HTR-8/SVneo (cell line): ENCODE data around the gene TMTC2.
"Not testable (repeated sequence)": the region's sequence is repeated elsewhere in the genome, so short reads cannot be mapped to it uniquely, and the experiment has no call there.

Source experiments
- DNase-seq: peaks from one replicate; pipeline ENCODE4 v3.0.0; 2011; ENCODE audit warnings: low spot score, mixed read lengths; ENCODE audit not compliant: insufficient read length
- FAIRE-seq: peaks from 2 replicates; lab custom pipeline; 2011; peaks lifted over from hg19 to GRCh38; lab: Jason Lieb, UNC

Gene TMTC2

GRCh38 chr12:82781309-82781997, 94.7 kb downstream of the TMTC2 start:
- no peak for FAIRE-seq
- no peak for DNase-seq

DNA sequence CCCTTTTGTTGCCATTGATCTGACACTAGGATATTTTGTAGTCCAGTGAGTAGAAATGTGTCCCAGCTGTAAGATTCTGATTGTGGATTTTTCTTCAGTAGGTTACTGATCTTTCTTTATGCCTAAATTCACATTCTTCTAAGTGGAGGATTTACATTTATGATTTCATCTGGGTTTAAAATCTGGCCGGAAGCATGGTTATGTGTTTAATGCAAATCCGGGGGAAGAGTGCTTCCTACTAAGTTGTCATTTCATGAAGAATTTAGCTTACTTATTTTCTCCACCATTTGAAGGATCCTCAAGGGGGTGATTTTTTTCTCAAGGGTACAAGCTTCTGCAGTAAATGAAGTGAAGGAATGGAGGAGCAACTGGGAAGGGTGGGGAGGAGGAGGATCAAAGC, 96.7 kb downstream of the TMTC2 start:
- FAIRE-seq (no peak), DNase-seq (no peak)

- FAIRE-seq (no peak), DNase-seq (no peak)
These were observed 100.3 kb downstream of the TMTC2 start for GRCh38 chr12:82787016-82787415.

GRCh38 chr12:82788594-82788993, 101.9 kb downstream of the TMTC2 start:
- no peak for FAIRE-seq
- DNase-seq, result no peak

- DNase-seq (no peak), FAIRE-seq (no peak)
These were observed 103.0 kb downstream of the TMTC2 start for GRCh38 chr12:82789674-82790073.

GRCh38 chr12:82793751-82794281, 107.1 kb downstream of the TMTC2 start:
- FAIRE-seq (no peak), DNase-seq (no peak)

- FAIRE-seq, result no peak
- no peak for DNase-seq
These were observed 110.8 kb downstream of the TMTC2 start for GRCh38 chr12:82797480-82797879.

GRCh38 chr12:82800185-82800584, 113.5 kb downstream of the TMTC2 start:
- FAIRE-seq (no peak), DNase-seq (no peak)

GRCh38 chr12:82801951-82802610, 115.4 kb downstream of the TMTC2 start:
- FAIRE-seq (no peak), DNase-seq (no peak)

DNA sequence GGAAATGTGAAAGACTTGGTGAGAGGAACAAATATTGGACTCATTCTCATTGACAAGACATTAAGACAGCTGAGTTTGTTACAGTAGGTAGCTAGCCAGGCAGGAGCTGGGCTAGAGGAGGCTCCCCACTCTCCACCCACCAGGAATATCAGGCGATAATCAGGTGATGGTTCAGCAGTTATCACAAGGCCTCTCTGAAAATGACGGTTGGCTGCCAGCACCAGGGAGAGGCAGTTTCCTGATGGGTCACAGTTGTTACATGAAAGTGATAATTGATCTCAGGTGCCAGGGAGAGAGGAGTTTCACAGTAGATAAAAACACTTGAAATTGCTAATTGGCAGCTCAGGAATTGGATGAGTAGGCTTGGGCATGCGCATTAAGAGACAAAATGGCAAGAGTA, 116.5 kb downstream of the TMTC2 start:
- no peak for DNase-seq
- no peak for FAIRE-seq

DNA sequence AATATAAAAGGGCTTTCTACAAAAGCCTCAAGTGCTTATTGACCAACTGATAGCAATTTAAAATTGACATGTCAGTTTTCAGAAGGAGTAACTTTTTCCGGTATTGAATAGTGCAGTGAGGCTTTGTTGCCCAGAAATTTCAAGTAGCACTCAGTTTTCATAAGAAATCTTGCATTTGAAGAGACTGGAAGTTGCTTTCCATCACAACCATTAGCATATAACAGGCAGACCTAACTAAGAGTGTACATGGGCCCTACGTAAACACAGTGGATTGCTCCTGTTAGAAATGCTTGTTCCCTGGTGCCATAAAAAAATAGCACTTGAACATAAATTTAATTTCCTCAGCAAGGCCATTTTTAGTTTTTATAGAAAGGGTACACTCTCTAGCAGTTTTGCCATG, 117.9 kb downstream of the TMTC2 start:
- FAIRE-seq, result no peak

DNA sequence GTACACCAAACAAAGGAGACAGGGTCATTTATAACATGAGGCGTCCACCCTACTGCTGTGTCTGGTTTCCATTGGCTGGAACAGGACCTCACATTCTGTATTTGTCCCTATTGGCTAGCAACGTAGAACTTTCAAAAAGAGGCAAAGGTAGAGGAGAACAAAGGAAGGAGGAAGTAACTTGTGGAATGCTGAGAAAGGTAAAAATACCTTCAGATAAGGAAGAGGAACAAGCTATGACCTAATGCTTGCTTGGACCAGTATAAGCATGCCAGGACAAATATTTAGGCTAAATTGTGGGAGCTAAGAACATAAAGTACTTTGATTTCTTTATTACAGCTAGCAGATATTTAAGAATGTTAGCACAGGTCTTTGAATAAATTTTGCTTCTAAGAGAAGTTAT, 118.3 kb downstream of the TMTC2 start:
- not testable (repeated sequence) for DNase-seq, FAIRE-seq

More for the DNA sequence above, 117.9 kb downstream of the TMTC2 start:
- no peak for DNase-seq

DNA sequence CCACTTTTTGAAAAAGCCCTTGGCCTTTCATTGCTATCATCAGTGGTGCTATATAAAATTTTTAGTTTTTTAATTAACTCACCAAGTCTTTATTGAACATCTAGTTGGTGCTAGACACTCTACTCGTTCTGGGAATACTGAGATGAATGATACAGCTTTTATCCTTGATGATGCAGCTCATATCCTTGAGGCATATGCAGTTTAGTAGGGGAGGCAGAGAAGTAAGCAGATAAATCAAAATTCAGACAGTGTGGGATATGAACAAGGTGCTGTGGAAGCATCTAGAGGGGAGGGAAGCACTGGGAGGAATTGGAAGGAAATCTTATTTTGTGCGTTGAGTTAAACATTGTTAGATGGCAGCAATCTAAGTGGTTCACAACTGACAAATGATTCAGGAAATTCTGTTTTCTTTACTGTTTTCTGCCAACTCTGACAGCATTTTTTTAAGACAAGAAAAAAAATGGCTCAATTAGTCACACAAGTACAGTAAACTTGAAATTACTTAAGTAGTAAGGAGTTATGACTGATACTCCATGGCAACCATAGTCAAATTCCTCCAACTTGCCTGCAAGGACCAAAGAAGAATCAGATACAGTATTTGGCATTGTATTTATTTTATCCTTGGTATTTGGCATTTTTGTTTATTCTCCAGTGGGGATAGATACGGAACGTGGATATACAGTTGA, 119.2 kb downstream of the TMTC2 start:
- no peak for DNase-seq
- no peak for FAIRE-seq

DNA sequence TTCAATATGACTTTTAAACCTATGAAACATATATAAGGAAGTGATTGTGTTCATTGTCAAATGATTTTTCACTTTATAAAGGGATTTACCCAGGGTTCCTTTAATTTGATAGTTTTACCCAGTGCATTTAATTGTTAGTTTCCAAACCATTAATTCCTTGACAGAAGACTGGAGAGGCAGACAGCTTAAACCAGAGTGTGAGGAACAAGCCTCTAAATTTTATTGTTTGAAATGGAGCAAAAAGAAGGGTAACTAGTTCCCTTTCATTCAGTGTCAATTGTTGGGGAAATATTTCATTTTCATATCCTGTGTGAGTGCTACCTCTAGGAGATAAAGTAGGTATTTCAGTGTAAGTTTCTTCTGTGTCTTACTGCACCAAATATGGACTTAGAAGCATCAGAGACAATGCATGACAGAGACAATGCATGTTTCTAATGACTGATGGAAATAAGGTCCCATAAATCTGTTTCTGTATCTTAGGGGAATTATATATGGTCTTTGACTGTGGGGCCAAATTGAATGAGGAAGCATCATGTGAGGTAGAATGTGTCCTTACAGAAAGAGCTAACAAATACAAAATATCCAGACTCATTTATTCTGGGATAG, 120.5 kb downstream of the TMTC2 start:
- FAIRE-seq, result no peak
- DNase-seq, result no peak

GRCh38 chr12:82810568-82810967, 123.9 kb downstream of the TMTC2 start:
- no peak for FAIRE-seq
- DNase-seq, result no peak

DNA sequence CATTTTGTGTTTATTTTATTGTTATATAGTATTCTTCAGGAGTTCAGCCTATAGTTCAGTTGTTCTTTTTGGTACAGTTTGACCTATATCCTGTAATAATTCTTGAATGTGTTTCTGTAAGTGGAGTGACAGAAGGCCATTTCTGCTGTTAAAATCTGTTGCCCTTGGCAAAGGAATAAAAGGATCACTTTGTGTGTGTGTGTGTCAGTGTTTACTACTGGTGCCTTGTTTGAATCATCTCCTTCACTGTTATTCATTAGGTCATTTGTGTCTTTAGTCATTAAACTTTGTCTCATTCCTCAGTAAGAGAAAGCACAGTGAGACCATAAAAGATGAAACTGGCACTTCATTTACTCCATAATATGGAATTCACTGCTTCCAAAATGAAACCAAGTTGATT, 130.7 kb downstream of the TMTC2 start:
- FAIRE-seq (no peak), DNase-seq (no peak)

DNA sequence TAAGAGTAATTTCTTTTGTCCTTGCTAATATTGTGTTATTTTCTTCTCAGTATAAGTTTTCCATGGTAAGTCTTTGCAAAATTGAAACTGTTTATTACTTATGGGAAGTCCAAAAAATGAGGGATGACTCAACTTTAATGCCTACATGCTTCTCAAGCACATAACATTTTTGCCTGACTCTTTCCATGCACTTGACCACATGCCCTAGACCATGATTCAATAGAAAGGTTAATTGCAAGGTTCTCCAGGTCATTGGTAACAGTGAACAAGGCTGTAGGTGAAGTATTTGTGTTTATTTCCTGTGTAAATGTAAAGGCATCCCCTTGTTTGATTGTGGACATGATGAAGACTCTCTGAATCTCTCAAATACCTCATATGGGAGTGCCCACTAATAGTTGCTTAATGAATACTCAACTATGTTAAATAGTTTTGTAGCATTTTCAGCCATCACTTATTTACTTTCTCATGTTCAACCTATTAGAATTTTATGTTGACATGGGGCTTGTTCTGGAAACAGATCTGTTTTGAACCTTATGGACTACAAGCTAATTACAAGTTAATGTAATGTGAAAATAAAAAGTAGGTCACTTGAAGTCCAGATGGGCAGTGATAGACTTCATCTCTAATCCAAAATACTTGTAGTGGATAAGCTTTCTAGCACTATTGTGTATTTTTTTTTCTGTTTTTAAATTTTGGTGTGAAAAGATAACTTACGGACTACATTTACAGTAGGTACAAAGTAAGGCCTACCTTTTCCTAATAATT, 131.7 kb downstream of the TMTC2 start:
- no peak for DNase-seq
- FAIRE-seq, result no peak

- DNase-seq (no peak), FAIRE-seq (no peak)
These were observed 139.8 kb downstream of the TMTC2 start for GRCh38 chr12:82826505-82826904.

- FAIRE-seq (no peak), DNase-seq (no peak)
These were observed 145.4 kb downstream of the TMTC2 start for GRCh38 chr12:82832096-82832495.

DNA sequence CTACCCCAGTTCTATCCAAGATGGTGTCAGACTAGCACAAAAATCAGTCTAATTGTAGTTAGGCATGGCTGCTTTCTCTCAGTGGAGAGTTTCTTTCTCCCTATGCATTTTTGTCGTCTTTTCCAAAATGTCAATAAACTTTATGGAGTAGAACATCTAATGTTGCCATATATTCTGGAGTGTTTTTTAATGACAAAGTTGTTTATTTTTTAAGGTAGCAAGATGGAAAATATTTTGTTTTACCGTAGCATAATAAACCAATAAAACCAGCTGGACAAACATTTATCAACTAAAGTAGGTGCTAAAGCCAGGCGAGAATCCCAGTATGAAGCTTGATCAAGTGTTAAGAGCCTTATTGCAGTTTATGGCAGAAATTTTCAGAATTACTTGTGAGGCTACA, 146.3 kb downstream of the TMTC2 start:
- DNase-seq (no peak), FAIRE-seq (no peak)
